ENCODE results near the gene HOXC10. TPM values are rescaled to one million over a fixed set of nuclear protein-coding genes. Genes with fewer than 3 reads are reported as not detected.

The HOXC10 gene
- total RNA-seq, 1 donor = not detected

DNA sequence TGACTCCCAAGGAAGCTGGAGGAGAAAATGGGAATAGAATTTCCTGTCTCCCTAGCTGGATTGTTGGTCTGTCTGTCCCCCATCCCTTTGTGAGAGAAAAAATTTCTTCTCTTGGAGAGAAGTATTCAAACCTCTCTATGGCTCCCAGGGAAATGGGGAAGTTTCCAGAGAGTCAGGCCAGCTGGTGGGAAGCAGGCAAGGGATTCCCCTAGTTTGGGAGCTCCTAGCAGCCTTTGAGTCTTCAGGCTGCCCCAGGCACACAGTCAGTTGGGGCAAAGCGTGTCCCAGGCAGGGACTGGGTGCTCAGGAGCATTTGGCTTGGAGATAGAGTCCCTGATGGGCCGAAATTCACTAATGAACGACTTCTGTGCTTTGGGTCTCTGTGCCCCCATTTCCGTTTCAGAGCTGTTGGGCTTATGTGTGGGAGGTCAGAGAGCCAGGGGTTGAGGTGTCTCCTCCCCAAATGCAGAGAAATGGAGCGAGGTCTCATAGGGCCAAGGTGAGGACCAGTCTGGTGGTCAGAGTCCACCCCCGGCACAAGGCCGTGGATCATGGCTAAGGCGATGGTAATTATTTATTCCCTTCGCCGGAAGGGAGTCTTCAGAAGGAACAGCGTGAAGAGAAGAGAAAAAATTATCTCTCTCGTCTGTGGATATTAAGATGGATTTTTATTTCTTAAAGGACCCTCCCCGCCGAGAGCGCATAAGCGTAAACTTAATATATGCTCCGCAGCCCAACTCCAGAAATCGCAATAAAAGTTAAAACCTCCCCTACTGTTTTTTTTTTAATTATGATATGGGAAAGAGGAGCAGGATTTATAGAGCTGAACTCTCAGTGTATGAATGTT lies 8.4 kb downstream of the HOXC10 start:
- TF ChIP-seq, protein P1, sequence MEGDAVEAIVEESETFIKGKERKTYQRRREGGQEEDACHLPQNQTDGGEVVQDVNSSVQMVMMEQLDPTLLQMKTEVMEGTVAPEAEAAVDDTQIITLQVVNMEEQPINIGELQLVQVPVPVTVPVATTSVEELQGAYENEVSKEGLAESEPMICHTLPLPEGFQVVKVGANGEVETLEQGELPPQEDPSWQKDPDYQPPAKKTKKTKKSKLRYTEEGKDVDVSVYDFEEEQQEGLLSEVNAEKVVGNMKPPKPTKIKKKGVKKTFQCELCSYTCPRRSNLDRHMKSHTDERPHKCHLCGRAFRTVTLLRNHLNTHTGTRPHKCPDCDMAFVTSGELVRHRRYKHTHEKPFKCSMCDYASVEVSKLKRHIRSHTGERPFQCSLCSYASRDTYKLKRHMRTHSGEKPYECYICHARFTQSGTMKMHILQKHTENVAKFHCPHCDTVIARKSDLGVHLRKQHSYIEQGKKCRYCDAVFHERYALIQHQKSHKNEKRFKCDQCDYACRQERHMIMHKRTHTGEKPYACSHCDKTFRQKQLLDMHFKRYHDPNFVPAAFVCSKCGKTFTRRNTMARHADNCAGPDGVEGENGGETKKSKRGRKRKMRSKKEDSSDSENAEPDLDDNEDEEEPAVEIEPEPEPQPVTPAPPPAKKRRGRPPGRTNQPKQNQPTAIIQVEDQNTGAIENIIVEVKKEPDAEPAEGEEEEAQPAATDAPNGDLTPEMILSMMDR (IDR thresholded peaks at IDR 0.05; ENCODE audit: insufficient read depth, low read length) = no peak
- no peak for DNase-seq (ENCODE audit: low read depth)
- no peak overlapping the region for H3K4me3 ChIP-seq (ENCODE audit: low read depth, low read length)

DNA sequence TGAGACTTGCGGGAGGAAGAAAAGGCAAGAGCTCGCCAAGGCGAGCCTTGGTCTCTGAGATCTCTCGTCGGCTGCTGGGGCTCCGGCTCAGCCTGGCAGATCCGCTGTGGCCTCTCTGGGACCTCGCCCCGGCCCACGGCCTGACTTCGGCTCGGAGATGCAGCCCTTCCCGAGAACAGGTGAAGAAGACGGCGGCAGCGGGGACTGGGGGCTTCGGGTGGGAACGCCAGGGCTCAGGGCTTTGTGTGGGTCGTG lies 9.0 kb downstream of the HOXC10 start:
- TF ChIP-seq, protein P1 (IDR thresholded peaks at IDR 0.05; ENCODE audit: insufficient read depth, low read length) = no peak
- DNase-seq (ENCODE audit: low read depth) = no peak
- no peak overlapping the region for H3K4me3 ChIP-seq (ENCODE audit: low read depth, low read length)

DNA sequence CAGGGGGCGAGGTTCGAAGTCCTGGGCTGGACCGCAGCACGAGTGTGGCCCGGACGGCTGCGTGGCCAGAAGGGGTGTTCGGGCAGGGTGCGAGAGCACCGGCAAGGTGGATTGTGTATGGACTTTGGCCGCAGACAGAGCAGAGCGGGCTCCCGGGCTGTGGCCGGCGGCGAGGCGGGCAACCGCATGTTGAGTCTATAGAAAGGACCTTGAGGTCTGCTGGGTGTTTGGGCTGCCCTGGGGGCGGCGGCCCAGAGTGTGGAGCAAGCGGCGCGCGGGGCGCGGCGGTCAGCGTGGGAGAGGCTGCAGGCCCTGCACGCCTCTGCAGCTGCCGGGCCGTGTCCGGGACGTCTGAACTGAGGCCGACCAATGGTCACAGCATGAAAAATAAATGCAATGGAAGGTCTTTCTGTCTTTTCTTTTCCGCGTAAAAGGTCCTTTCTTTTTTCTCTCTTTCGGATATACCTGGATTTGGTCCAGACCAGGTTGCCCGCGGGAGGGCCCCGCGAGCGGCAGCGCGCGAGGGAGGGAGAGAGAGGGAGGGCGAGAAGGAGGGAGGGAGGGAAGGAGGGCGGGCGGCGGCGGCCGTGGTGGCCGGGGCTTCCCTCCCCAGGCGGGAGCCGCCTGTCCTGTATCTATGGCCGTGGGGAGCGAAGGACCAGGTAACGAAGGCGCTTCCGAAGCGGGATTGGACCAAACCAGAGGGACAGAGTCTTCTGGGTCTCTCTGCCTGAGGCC lies 9.5 kb downstream of the HOXC10 start:
- no peak overlapping the region for H3K4me3 ChIP-seq (ENCODE audit: low read depth, low read length)

DNA sequence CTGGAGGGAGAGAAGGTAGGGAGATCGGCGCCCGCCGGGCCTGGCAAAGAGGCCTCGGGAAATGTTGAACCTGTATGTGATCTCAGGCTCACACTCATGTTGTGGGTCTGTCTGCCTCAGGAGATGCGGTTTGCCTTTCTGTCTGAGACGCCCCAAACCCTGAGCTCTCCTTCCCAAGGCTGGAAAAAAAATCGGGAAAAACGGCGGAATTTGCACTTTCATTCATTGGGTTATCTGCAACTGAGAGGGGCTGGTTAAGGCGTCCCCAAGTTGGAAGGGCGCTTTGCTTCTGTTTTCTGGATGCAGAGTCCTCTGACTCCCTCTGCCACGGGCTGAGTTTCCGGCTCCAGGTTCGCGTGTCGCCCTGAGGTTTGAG lies 10.0 kb downstream of the HOXC10 start:
- DNase-seq (ENCODE audit: low read depth) = no peak
- no peak overlapping the region for H3K4me3 ChIP-seq (ENCODE audit: low read depth, low read length)

More for the DNA sequence above, 9.5 kb downstream of the HOXC10 start:
- DNase-seq (ENCODE audit: low read depth) = no peak
- TF ChIP-seq, protein P1 (IDR thresholded peaks at IDR 0.05; ENCODE audit: insufficient read depth, low read length) = no peak

DNA sequence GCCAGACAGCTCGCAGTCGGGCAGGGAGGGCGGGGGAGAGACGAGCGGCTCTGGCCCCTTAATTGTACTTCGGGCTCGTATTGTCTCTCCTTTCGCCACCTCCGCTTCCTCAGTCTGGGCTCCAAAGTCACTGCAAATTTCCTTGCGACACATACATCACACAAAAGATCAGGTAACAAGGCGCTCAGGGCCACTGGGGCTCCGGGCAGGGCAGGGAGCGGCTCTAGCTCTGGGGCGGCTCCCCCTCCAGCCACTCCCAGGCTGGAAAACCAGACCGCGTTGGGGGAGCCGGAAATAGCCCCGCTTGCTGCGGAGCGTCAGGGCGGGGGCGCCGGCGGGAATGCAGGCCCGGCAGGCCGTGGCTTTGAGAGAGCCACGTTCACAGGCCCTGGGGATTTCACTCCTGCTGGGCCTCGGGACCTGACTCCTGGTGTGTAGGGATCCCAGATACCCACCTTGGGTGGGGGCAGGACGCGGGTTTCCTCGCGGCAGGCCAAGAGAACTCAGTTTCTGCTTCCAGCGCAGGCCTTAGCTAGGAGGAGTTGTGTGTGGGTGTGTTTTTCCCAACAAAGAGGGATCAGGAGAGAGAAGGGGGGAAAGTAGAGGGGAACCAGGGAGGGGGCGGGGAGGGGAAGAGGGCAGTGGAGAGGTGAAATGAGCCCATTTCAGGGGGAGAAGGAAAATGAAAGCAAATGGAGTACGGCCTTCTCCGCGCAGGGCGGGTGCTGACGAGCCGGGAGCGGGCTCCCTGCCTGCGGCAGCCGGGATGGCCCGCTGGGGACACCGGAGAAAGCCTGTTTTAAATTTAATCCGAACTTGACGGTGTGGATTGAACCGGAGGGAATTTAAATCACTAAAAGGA lies 10.7 kb downstream of the HOXC10 start:
- no peak for DNase-seq (ENCODE audit: low read depth)
- TF ChIP-seq, protein P1 (IDR thresholded peaks at IDR 0.05; ENCODE audit: insufficient read depth, low read length) = no peak
- peak overlapping the region; percentile 46 for H3K4me3 ChIP-seq (ENCODE audit: low read depth, low read length)

More for the DNA sequence above, 10.0 kb downstream of the HOXC10 start:
- TF ChIP-seq, protein P1 (IDR thresholded peaks at IDR 0.05; ENCODE audit: insufficient read depth, low read length) = no peak
